ENCODE results near the gene GJC1. TPM values are rescaled to one million over a fixed set of nuclear protein-coding genes. Genes with fewer than 3 reads are reported as not detected.

GJC1 gene
- total and polyA plus RNA-seq, 2 donors (not counting 3 experiments of a cell fraction or from before 2014, with no cell fraction given), result 13.8 to 39.7 TPM

DNA sequence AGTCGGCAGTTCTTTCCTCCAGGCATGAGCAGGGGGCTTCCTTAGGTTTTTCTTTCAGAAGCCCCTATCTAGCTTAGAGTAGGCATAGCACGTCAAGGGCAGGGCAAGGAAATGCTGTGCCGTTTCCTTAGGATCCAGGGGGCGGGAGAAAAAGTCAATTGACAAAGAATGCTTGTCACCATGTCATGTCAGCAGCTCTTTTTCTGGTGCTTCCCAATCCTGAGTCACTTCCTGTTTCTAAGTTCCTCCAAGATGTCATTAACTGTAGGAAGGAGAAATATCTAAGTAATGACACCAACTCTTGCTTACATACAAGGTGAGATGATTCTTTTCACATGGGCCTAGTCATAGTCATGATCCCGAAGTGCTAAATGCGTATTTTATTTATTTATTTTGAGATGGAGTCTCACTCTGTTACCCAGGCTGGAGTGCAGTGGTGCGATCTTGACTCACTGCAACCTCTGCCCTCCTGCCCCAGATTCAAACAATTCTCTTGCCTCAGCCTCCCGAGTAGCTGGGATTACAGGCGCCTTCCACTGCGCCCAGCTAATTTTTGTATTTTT, 35.2 kb downstream of the GJC1 start:
- TF ChIP-seq EZH2 (IDR thresholded peaks at IDR 0.05; ENCODE audit: borderline replicate concordance, low read depth, low read length, severe bottlenecking), result no peak
- TF ChIP-seq, protein P1, sequence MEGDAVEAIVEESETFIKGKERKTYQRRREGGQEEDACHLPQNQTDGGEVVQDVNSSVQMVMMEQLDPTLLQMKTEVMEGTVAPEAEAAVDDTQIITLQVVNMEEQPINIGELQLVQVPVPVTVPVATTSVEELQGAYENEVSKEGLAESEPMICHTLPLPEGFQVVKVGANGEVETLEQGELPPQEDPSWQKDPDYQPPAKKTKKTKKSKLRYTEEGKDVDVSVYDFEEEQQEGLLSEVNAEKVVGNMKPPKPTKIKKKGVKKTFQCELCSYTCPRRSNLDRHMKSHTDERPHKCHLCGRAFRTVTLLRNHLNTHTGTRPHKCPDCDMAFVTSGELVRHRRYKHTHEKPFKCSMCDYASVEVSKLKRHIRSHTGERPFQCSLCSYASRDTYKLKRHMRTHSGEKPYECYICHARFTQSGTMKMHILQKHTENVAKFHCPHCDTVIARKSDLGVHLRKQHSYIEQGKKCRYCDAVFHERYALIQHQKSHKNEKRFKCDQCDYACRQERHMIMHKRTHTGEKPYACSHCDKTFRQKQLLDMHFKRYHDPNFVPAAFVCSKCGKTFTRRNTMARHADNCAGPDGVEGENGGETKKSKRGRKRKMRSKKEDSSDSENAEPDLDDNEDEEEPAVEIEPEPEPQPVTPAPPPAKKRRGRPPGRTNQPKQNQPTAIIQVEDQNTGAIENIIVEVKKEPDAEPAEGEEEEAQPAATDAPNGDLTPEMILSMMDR (IDR thresholded peaks at IDR 0.05; ENCODE audit: extremely low read depth in 1 of 2, insufficient read depth in 1 of 2, low read depth in 1 of 2, low read length in 2 of 2), result no peak
- peak; percentile 34 for TF ChIP-seq POLR2AphosphoS5 (IDR thresholded peaks at IDR 0.05; ENCODE audit: insufficient read depth, low read depth, low read length)
- TF ChIP-seq GATA2 (IDR thresholded peaks at IDR 0.05; ENCODE audit: insufficient read depth, insufficient read length, low read depth, low read length), result no peak
- TF ChIP-seq JUN (IDR thresholded peaks at IDR 0.05; ENCODE audit: borderline replicate concordance, insufficient read depth, insufficient read length, low read depth), result peak; percentile 87
- TF ChIP-seq FOS (IDR thresholded peaks at IDR 0.05; ENCODE audit: borderline replicate concordance, insufficient read depth, low read length), result peak; percentile 67
- TF ChIP-seq POLR2A (IDR thresholded peaks at IDR 0.05; ENCODE audit: low read depth, low read length), result no peak
- TF ChIP-seq MYC (IDR thresholded peaks at IDR 0.05; ENCODE audit: low read depth, low read length), result no peak
- TF ChIP-seq, protein P2, sequence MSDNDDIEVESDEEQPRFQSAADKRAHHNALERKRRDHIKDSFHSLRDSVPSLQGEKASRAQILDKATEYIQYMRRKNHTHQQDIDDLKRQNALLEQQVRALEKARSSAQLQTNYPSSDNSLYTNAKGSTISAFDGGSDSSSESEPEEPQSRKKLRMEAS (IDR thresholded peaks at IDR 0.05; ENCODE audit: insufficient read depth, insufficient read length), result no peak
- ChIA-PET POLR2A (interaction anchor here (0.8 to 0.9 kb wide), 2 partner anchors 26 to 37 kb away, joined by 3 read pairs; no protein-coding TSS in a partner anchor), CTCF (interaction anchor here (0.7 to 2.5 kb wide), 10 partner anchors 8 to 83 kb away, joined by 3 to 31 read pairs (median 4); no protein-coding TSS in a partner anchor)
- Histone ChIP-seq H3K9me3 (replicated peaks; ENCODE audit: control insufficient read depth, insufficient read depth, low read length) (no peaks in the 10 kb centered on the region), H3K36me3 (ENCODE audit: control insufficient read depth in 2 of 2, extremely low read depth in 1 of 2, insufficient read depth in 2 of 2, low read length in 2 of 2) (no peaks in the 10 kb centered on the region), H3K4me3 (replicated peaks in 1 of 3; ENCODE audit: insufficient read depth in 1 of 3, low read depth in 1 of 3, low read length in 3 of 3) (no peak overlapping the region), H3K79me2 (ENCODE audit: control insufficient read depth, insufficient read depth, low read length) (no peaks in the 10 kb centered on the region), H3K4me1 (ENCODE audit: control insufficient read depth, extremely low read depth, insufficient read depth, low read length) (peaks cover 22% of the 10 kb centered on the region), H3K4me2 (ENCODE audit: insufficient read depth, low read length) (peak overlapping the region; percentile 28), H3K9me1 (replicated peaks; ENCODE audit: control insufficient read depth, extremely low read depth, insufficient read depth, low read length) (no peaks in the 10 kb centered on the region), H3K27me3 (ENCODE audit: control insufficient read depth in 2 of 2, insufficient read depth in 2 of 2, low read length in 2 of 2) (no peaks in the 10 kb centered on the region), H2AFZ (ENCODE audit: low read depth, low read length) (peak overlapping the region; percentile 8), H3K9ac (replicated peaks; ENCODE audit: extremely low read depth, insufficient read depth, low read length) (peak overlapping the region; percentile 62), H4K20me1 (replicated peaks; ENCODE audit: control insufficient read depth, extremely low read depth, insufficient read depth, low read length) (no peaks in the 10 kb centered on the region), H3K27ac (ENCODE audit: insufficient read depth, low read depth, low read length) (peak overlapping the region; percentile 93)
- DNase-seq (ENCODE audit: low read depth, low spot score) (peak; percentile 87), FAIRE-seq (peak; percentile 88)
- dilution Hi-C loops (cut with MboI; ENCODE audit: extremely low pct_ligation_motif_present, low sequenced_read_pairs) (no loop called here), intact Hi-C loops (cut with micrococcal nuclease) (loop anchor here (2.0 kb wide), 1 partner anchor 34 kb away; no protein-coding TSS in a partner anchor)
- BruUV-seq (replicated peaks), result no TSS peak
